ENCODE data around the gene NDOR1. TPM values are rescaled to one million over a fixed set of nuclear protein-coding genes. Genes with fewer than 3 reads are reported as not detected.

Gene NDOR1
- total RNA-seq, 1 donor from 2014 or later: 28.0 TPM

GRCh38 chr9:137228968-137229896 is 23.7 kb downstream of the NDOR1 start:
- Mint-ChIP-seq H3K9me3 (no peaks in the 10 kb centered on the region), H3K27ac (no peak overlapping the region), H3K4me1 (ENCODE audit: unreplicated experiment) (peaks cover 5% of the 10 kb centered on the region), H3K27me3 (peaks cover 3% of the 10 kb centered on the region), H3K4me3 (no peak overlapping the region), H3K36me3 (no peaks in the 10 kb centered on the region)
- TF ChIP-seq CTCF (conservative IDR thresholded peaks at IDR 0.05): no peak
- DNase-seq (ENCODE audit: extremely low spot score, unreplicated experiment): no peak

GRCh38 chr9:137229903-137230704 is 24.6 kb downstream of the NDOR1 start:
- TF ChIP-seq CTCF (conservative IDR thresholded peaks at IDR 0.05): no peak
- Mint-ChIP-seq H3K27ac (no peak overlapping the region), H3K9me3 (no peaks in the 10 kb centered on the region), H3K27me3 (peaks cover 3% of the 10 kb centered on the region), H3K36me3 (no peaks in the 10 kb centered on the region), H3K4me3 (no peak overlapping the region), H3K4me1 (ENCODE audit: unreplicated experiment) (peaks cover 5% of the 10 kb centered on the region)
- DNase-seq (ENCODE audit: extremely low spot score, unreplicated experiment): no peak

- no peak for DNase-seq (ENCODE audit: extremely low spot score, unreplicated experiment)
- H3K4me1 Mint-ChIP-seq (ENCODE audit: unreplicated experiment): peaks cover 5% of the 10 kb centered on the region
- no peak within 1 kb of the TSS for H3K27ac Mint-ChIP-seq
- H3K36me3 Mint-ChIP-seq: no peaks in the 10 kb centered on the region
- peaks cover 3% of the 10 kb centered on the region for H3K27me3 Mint-ChIP-seq
- H3K4me3 Mint-ChIP-seq: no peak within 1 kb of the TSS
- TF ChIP-seq CTCF (conservative IDR thresholded peaks at IDR 0.05): no peak
- H3K9me3 Mint-ChIP-seq: no peaks in the 10 kb centered on the region
Measured at GRCh38 chr9:137230705-137231371, 25.3 kb downstream of the NDOR1 start, which contains the start of gene SLC34A3. Gene SLC34A3, plus strand, starts transcription at chr9:137230901. Its CDS starts 802 bp downstream, at chr9:137231703.

- H3K27ac Mint-ChIP-seq: no peak overlapping the region
- no peaks in the 10 kb centered on the region for H3K36me3 Mint-ChIP-seq
- H3K9me3 Mint-ChIP-seq: no peaks in the 10 kb centered on the region
- no peak for TF ChIP-seq CTCF (conservative IDR thresholded peaks at IDR 0.05)
- H3K4me1 Mint-ChIP-seq (ENCODE audit: unreplicated experiment): peaks cover 5% of the 10 kb centered on the region
- DNase-seq (ENCODE audit: extremely low spot score, unreplicated experiment): no peak
- H3K4me3 Mint-ChIP-seq: no peak overlapping the region
- peaks cover 3% of the 10 kb centered on the region for H3K27me3 Mint-ChIP-seq
Measured at GRCh38 chr9:137231372-137232039, 26.0 kb downstream of the NDOR1 start.

- Mint-ChIP-seq H3K4me3 (no peak overlapping the region), H3K4me1 (ENCODE audit: unreplicated experiment) (peaks cover 5% of the 10 kb centered on the region), H3K9me3 (no peaks in the 10 kb centered on the region), H3K36me3 (no peaks in the 10 kb centered on the region), H3K27ac (no peak overlapping the region), H3K27me3 (peaks cover 3% of the 10 kb centered on the region)
- no peak for DNase-seq (ENCODE audit: extremely low spot score, unreplicated experiment)
- no peak for TF ChIP-seq CTCF (conservative IDR thresholded peaks at IDR 0.05)
Measured at GRCh38 chr9:137232101-137232500, 26.6 kb downstream of the NDOR1 start.

Measured in type B pancreatic cell (in vitro differentiated cells).